ENCODE measurements around the gene HDLBP.
"Not testable (repeated sequence)": the region's sequence is repeated elsewhere in the genome, so short reads cannot be mapped to it uniquely, and the experiment has no call there.

HDLBP gene

GRCh38 chr2:241209271-241209670 lies 106.2 kb downstream of the HDLBP start:
- no peak for DNase-seq (ENCODE audit: low read depth)

DNA sequence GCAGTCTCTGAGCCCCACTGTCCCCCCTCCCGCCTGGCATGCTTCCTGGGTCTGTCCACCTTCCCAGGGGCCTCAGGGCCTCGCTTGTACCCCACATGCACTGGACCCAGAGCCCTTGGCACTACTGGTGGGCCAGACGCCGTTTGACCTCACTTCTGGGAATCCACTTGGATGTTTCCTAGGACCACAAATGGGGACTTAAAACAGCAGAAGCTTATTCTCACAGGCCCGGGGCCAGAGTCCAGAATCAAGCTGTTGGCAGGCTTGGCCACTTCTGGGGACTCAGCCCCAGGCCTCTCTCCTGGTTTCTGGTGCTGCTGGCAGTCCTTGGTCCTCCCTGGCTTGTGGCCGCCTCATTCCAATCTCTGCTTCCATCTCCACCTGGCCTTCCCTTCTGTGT lies 107.4 kb downstream of the HDLBP start:
- DNase-seq (ENCODE audit: low read depth) = no peak

- DNase-seq (ENCODE audit: low read depth) = no peak
Measured at GRCh38 chr2:241207641-241208040, 107.8 kb downstream of the HDLBP start.

DNA sequence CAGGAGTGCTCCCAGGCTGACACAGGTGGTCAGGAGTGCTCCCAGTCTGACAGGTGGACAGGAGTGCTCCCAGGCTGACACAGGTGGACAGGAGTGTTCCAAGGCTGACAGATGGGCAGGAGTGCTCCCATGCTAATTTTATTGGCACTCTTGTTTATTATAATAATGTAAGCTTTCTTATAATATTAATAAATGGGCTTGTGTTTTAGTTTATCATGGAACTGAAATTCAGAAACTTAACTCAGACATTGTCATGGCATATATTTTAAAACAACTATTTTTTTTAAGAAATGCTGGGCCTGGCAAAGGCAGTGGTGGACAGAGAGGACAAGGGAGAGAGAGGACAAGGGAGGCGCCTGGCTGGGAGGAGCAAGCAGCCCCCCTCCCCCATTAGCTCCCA lies 108.3 kb downstream of the HDLBP start:
- DNase-seq (ENCODE audit: low read depth) = no peak

- DNase-seq (ENCODE audit: low read depth) = no peak
Measured at GRCh38 chr2:241205086-241205485, 110.4 kb downstream of the HDLBP start.

- no peak for DNase-seq (ENCODE audit: low read depth)
Measured at GRCh38 chr2:241204490-241204889, 111.0 kb downstream of the HDLBP start.

DNA sequence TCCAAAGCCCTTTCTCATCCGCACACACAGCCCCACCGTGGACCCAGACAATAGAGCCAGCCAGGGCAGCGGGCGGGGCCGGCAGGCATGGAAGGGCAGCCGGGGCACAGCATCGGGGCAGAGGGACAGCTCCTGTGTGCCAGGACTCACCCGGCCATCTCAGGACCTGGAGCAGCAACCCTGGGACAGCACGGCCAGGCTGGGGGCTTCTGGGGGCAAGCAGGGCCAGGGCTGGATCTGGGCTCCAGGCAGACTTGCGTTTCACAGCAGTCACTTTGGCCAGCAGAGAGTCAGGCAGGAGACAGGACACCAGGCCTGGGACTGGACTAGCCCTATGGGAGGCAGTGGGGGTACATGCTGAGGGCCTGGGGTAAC lies 111.5 kb downstream of the HDLBP start:
- no peak for DNase-seq (ENCODE audit: low read depth)

DNA sequence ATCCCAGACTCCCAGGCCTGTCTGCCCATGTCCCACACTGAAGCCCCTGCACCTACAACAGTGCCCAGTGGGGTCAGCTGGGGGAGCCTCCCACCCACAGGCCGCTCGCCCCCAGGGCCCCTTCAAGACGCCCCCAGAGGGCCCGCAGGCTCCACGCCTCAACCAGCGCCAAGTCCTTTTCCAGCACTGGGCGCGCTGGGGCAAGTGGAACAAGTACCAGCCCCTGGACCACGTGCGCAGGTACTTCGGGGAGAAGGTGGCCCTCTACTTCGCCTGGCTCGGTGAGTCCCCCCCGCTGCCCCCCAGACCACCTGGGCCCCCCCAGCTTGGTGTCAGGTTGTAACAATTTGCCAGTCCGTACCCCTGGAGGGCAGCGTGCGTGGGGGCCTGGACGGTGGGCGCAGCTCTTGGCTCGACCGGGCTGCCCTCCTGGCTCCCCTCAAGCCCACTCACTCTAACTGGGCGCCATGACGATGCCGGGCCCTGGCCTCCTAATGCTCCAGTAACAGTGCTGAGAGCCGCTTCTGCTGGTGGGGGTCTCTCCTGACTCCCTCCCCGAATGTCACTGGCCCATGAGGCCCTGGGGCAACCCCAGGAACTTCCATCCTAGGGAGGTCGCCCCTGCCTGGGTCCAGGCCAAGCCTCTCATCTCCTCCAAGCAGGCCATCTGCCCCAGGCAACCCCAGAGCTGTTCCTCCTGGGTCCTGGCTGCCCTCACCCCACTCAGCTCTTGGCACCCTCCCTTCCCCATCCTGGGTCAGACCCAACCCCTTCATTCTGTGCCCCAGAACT lies 112.1 kb downstream of the HDLBP start:
- no peak for DNase-seq (ENCODE audit: low read depth)

DNA sequence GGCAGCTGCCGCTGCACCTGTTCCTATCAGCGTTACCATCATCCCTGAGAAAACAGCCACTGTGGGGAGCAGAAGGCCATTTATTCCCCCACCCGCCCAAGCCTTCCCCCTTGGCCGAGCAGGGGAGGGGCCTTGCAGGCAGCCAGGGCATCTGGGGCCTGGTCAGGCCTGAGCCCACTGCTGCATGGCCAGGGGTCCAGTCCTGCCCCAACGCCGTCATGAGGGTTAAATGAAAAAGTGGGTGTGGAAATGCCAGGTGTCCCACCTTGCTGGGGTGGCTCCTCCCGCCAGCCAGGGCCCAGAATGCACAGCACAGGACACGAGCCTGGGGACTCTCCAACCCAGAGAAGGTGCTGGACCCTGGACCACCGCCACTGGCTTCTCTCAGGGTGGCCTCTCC lies 112.8 kb downstream of the HDLBP start:
- DNase-seq (ENCODE audit: low read depth) = no peak

DNA sequence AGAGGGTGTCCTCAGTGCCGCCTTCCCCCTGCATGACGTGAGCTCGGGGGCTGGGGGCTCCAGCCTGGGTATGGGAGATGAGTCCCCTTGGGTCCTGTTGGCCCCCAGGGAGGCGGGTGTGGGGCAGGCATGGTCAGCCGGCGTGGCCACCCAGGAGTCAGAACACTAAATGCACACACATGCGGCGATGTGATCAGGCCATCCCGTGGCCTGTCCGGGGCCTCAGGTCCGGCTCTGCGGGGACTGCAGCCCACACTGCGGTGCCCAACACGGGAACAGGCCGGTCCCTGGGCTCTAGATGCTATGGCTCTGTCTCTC lies 113.2 kb downstream of the HDLBP start:
- DNase-seq (ENCODE audit: low read depth) = no peak

- DNase-seq (ENCODE audit: low read depth) = no peak
Measured at GRCh38 chr2:241201445-241202267, 113.8 kb downstream of the HDLBP start.

GRCh38 chr2:241200822-241201395 lies 114.6 kb downstream of the HDLBP start:
- DNase-seq (ENCODE audit: low read depth) = no peak

DNA sequence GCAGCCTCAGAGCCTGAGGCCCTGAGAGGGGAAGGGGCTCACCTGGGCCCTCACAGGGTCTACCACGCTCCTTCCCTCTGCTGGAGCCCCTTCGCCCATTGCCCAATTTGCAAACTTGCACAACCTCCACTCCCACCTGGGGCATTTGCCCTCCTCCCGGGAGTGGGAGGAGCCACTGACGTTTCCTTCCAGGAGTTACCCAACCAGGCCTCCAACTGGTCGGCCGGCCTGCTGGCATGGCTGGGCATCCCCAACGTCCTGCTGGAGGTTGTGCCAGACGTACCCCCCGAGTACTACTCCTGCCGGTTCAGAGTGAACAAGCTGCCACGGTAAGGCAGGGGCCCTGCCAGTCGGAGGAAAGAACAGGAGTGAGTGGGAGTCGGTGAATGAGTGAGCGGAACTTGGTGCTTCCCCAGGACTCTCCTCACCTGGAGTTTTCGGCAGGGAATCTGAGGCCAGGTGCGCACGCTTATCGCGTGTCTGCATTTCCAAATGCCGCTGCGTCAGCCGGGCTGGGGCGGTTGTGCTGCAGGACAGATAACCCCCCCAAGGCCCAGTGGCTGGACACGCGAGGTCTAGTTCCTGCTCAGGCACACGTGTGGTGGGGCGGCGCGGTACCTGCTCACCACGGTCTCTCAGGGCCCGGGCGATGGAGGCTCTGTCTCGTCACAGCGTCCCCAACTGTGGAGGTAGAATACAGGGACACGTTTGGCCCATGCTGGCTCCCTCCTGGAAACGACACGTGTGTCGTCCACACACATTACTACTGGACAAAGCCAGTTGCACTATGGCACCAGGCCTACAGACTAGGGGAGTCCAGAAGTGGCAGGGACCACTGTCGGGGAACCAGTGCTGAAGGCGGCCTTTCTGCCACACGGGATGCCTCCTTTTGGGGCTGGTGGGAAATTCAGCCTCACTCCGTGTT lies 115.3 kb downstream of the HDLBP start:
- DNase-seq (ENCODE audit: low read depth) = no peak

DNA sequence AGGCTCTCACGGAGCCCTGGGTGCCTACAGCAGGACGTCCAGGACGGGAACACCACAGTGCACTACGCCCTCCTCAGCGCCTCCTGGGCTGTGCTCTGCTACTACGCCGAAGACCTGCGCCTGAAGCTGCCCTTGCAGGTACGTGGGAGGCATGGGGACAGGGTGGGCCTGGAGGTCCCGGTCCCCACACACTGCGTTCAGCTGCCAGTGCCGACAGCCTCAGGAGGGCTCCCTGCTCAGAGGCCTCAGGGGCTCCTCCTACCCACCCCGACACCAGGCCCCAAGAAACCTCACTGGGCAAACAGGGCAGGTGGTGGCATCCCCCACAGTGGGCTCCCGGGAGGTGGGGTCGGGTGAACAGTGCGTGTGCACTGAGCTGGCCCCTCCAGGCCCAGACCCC lies 116.2 kb downstream of the HDLBP start:
- DNase-seq (ENCODE audit: low read depth) = no peak

DNA sequence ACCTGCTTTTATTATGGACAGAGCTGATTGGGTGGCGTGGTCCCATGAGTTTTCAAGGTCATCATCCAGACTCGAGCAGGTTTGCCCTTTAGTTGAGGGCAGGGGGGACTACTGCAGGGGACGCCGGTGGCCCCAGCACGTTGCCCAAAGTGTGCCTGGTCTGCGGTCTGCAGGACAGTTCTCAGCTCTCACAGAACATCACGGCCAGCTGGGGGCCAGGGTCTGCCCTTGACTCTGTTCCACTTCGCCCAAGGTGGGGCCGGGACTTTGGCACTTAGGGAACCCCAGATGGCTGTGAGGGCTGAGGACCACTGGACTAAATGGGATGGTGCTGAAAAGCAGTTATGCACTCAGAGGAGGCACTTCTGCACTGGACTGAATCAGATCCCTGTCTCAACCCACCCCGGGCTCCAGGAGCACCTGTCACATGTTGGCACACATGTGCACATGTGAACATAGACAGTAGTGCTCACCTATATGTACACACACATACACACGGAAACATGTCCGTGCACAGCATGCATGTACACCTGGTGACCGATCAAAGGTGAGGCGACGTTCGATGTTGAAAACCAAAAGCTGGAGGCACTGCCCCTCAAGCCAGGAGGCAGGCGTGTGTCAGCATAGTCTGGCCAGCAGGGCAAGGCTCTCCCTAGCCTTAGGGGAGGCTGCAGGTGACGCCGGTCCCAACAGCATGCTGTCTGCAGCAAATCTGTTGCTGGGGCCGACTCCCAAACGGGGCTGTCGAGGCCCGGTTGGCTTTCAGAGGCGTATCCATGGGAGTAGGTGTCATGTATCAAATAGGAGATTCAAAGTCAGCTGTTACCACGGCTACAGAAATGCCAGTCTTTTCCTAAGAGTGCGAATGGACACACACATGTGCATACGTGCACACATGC lies 116.8 kb downstream of the HDLBP start:
- no peak for DNase-seq (ENCODE audit: low read depth)

DNA sequence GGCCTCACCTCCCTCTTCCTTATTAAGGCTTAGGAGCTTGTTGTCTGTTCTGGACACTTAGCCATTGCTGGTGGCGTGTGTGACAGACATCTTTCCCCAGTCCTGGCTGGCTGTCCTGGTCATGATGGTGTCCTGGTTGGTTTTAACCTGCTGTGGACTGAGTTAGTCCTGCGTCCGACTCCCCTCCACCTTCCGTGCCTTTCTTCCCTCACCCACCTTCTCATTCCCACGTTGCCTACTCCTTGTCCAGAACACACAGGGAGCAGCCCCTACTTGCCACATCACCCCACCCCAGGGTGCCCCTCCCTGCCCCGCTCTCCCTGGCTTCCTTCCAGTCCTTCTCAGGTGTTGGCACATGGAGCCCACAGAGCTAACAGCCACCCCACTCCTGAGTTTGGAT lies 117.5 kb downstream of the HDLBP start:
- DNase-seq (ENCODE audit: low read depth) = no peak

DNA sequence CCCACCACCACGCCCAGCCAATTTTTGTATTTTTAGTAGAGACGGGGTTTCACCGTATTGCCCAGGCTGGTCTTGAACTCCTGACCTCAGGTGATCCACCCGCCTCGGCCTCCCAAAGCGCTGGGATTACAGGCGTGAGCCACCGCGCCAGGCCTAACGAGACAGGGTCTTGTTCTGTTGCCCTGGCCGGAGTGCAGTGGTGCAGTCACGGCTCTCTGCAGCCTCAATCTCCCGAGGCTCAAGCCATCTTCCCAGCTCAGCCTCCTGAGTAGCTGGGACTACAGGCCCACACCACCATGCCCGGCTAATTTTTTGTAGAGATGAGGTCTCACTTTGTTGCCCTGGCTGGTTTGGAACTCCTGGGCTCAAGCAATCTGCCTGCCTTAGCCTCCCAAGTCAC lies 118.2 kb downstream of the HDLBP start:
- not testable (repeated sequence) for DNase-seq (ENCODE audit: low read depth)

DNA sequence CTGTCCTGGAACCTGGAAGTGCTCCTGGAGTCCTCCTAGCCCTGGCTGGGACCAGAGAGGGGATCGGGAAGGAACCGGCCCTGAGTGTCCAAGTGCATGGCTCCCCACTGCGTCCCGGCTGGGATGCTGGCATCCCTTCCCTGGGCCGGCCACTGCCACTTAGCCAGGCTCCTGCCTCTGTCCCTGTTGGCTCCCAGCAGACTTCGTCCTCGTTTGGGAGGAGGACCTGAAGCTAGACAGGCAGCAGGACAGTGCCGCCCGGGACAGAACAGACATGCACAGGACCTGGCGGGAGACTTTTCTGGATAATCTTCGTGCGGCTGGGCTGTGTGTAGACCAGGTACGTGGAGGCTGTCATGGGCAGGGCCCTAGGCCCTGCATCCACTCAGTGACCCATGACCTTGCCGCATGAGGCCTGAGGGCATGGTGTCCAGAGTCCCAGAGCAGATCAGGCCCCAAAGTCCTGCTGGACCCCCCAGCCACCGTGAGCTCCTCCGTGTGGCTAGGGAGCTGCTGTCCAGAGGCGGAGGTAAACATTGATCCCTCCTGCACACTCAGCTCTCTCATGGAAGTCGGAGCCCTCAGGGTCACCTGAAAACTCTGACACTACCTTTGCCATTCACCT lies 119.9 kb downstream of the HDLBP start:
- no peak for DNase-seq (ENCODE audit: low read depth)

GRCh38 chr2:241194811-241195210 lies 120.7 kb downstream of the HDLBP start:
- DNase-seq (ENCODE audit: low read depth) = no peak

DNA sequence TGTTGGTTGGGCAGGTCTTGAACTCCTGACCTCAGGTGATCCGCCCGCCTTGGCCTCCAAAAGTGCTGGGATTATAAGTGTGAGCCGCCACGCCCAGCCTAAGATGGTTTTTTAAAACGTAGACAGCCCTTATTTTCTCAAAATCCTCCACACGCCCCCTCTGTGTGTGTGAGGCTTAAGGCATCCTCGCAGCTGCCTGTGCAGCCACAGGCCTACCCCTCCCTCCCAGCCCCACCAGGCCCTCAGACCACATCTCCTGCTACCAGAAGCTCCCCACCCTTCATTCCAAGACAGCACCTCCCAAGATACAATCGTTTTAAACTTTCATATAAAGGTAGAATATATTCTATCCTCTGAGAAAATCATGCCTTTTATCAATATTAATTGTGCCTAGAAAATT lies 122.2 kb downstream of the HDLBP start:
- no peak for DNase-seq (ENCODE audit: low read depth)

DNA sequence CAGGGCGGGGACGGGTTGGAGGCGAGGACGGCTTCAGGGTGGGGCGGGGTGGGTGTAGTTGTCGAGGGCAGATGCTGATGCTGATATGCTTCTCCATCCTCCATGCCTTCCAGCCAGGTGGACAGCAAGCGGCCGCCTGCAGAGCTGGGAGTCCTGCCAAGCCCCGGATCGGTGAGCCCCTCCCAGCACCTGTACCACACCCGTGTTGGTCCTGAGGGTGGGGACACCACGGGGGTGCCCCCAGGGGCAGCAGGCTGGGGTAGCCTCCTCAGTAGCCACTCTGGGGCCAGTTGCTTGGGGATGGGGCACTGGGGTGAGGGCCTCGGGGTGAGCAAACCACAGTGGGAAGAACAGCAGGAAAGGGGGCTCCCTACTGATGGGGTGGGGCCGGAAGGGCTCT lies 124.4 kb downstream of the HDLBP start:
- no peak for DNase-seq (ENCODE audit: low read depth)
